Measurements from ENCODE around the gene SIL1. TPM values are rescaled to one million over a fixed set of nuclear protein-coding genes. Genes with fewer than 3 reads are reported as not detected.

The SIL1 gene
- polyA plus RNA-seq, 1 donor (not counting 4 experiments of a cell fraction or from before 2014, with no cell fraction given), result 45.4 TPM

- dilution Hi-C loops (cut with MboI; ENCODE audit: extremely low pct_ligation_motif_present, low sequenced_read_pairs), result no loop called here
- FAIRE-seq, result no peak
These were observed 43.0 kb upstream of the SIL1 start for GRCh38 chr5:139241139-139241538.

GRCh38 chr5:139236479-139236878, 38.3 kb upstream of the SIL1 start:
- H3K4me2 ChIP-seq (ENCODE audit: control insufficient read depth, extremely low read depth, insufficient read depth, low read depth, low read length), result no peak overlapping the region
- DNase-seq (ENCODE audit: low read depth, low spot score) (no peak), FAIRE-seq (no peak)
- H3K36me3 ChIP-seq (ENCODE audit: control insufficient read depth in 2 of 2, extremely low read depth in 1 of 2, insufficient read depth in 2 of 2, low read length in 2 of 2), result no peaks in the 10 kb centered on the region
- H3K9ac ChIP-seq (ENCODE audit: control insufficient read depth, extremely low read depth, insufficient read depth, low read length), result no peak overlapping the region
- no peaks in the 10 kb centered on the region for H3K79me2 ChIP-seq (ENCODE audit: control insufficient read depth, insufficient read depth, low read length)
- peaks cover 5% of the 10 kb centered on the region for H3K4me1 ChIP-seq (ENCODE audit: control insufficient read depth, extremely low read depth, insufficient read depth, low read length)
- H4K20me1 ChIP-seq (ENCODE audit: control insufficient read depth, extremely low read depth, insufficient read depth, low read length), result no peaks in the 10 kb centered on the region
- peaks cover 4% of the 10 kb centered on the region for H3K9me3 ChIP-seq (ENCODE audit: control insufficient read depth, low read depth, low read length)
- H3K27ac ChIP-seq (ENCODE audit: control insufficient read depth, insufficient read depth, low read length), result no peak overlapping the region
- TF ChIP-seq EZH2 (IDR thresholded peaks at IDR 0.05; ENCODE audit: low read length) (no peak), CTCF (optimal IDR thresholded peaks at IDR 0.05 in 1 of 3, IDR thresholded peaks at IDR 0.05 in 1 of 3, conservative IDR thresholded peaks at IDR 0.05 in 1 of 3; ENCODE audit: extremely low read depth in 1 of 3, insufficient read depth in 2 of 3, low read length in 3 of 3) (no peak)
- dilution Hi-C loops (cut with MboI; ENCODE audit: extremely low pct_ligation_motif_present, low sequenced_read_pairs), result no loop called here
- no peak overlapping the region for H3K4me3 ChIP-seq (ENCODE audit: control insufficient read depth in 2 of 3, extremely low read depth in 1 of 3, insufficient read depth in 2 of 3, low read depth in 1 of 3, low read length in 3 of 3)
- H3K27me3 ChIP-seq (ENCODE audit: control insufficient read depth, extremely low read depth, insufficient read depth, low read length), result peaks cover 6% of the 10 kb centered on the region
- no peak overlapping the region for H2AFZ ChIP-seq (ENCODE audit: control insufficient read depth, low read length)
- no peaks in the 10 kb centered on the region for H3K9me1 ChIP-seq (ENCODE audit: control insufficient read depth, extremely low read depth, insufficient read depth, low read length)

More at GRCh38 chr5:139241139-139241538, 43.0 kb upstream of the SIL1 start:
- H3K4me1 ChIP-seq (ENCODE audit: control insufficient read depth, extremely low read depth, insufficient read depth, low read length), result peaks cover 6% of the 10 kb centered on the region
- no peaks in the 10 kb centered on the region for H3K9me3 ChIP-seq (ENCODE audit: control insufficient read depth, low read depth, low read length)
- no peak overlapping the region for H3K4me3 ChIP-seq (ENCODE audit: control insufficient read depth in 2 of 3, extremely low read depth in 1 of 3, insufficient read depth in 2 of 3, low read depth in 1 of 3, low read length in 3 of 3)
- H3K9me1 ChIP-seq (ENCODE audit: control insufficient read depth, extremely low read depth, insufficient read depth, low read length), result no peaks in the 10 kb centered on the region
- H3K4me2 ChIP-seq (ENCODE audit: control insufficient read depth, extremely low read depth, insufficient read depth, low read depth, low read length), result no peak overlapping the region
- no peak overlapping the region for H3K9ac ChIP-seq (ENCODE audit: control insufficient read depth, extremely low read depth, insufficient read depth, low read length)
- H2AFZ ChIP-seq (ENCODE audit: control insufficient read depth, low read length), result no peak overlapping the region
- TF ChIP-seq EZH2 (IDR thresholded peaks at IDR 0.05; ENCODE audit: low read length) (no peak), CTCF (optimal IDR thresholded peaks at IDR 0.05 in 1 of 3, IDR thresholded peaks at IDR 0.05 in 1 of 3, conservative IDR thresholded peaks at IDR 0.05 in 1 of 3; ENCODE audit: extremely low read depth in 1 of 3, insufficient read depth in 2 of 3, low read length in 3 of 3) (no peak)
- H3K36me3 ChIP-seq (ENCODE audit: control insufficient read depth in 2 of 2, extremely low read depth in 1 of 2, insufficient read depth in 2 of 2, low read length in 2 of 2), result no peaks in the 10 kb centered on the region
- no peak overlapping the region for H3K27ac ChIP-seq (ENCODE audit: control insufficient read depth, insufficient read depth, low read length)
- no peak for DNase-seq (ENCODE audit: low read depth, low spot score)
- no peaks in the 10 kb centered on the region for H4K20me1 ChIP-seq (ENCODE audit: control insufficient read depth, extremely low read depth, insufficient read depth, low read length)
- H3K79me2 ChIP-seq (ENCODE audit: control insufficient read depth, insufficient read depth, low read length), result no peaks in the 10 kb centered on the region
- peaks cover 6% of the 10 kb centered on the region for H3K27me3 ChIP-seq (ENCODE audit: control insufficient read depth, extremely low read depth, insufficient read depth, low read length)
